Upper lobe of right lung (tissue), 1 donor: ENCODE data around the gene DMRTC2. TPM values are rescaled to one million over a fixed set of nuclear protein-coding genes. Genes with fewer than 3 reads are reported as not detected.

Experiments
- ATAC-seq: fragments of 200-7000 bp; cut with Tn5 transposase; one replicate; pipeline ENCODE4 v1.9.1; 2020; ENCODE audit warnings: mild to moderate bottlenecking, moderate library complexity
- DNase-seq: peaks from one replicate; pipeline ENCODE4 v3.0.0-alpha.2; 2020
- H3K27ac ChIP-seq: fragments of 200-600 bp; one replicate; pipeline ENCODE4 v1.8.0; 2022
- H3K27me3 ChIP-seq: fragments of 200-600 bp; one replicate; pipeline ENCODE4 v1.8.0; 2022; ENCODE audit warnings: mild to moderate bottlenecking
- H3K36me3 ChIP-seq: fragments of 200-600 bp; one replicate; pipeline ENCODE4 v1.8.0; 2022
- H3K4me1 ChIP-seq: fragments of 200-600 bp; one replicate; pipeline ENCODE4 v1.8.0; 2022
- H3K4me3 ChIP-seq: fragments of 200-600 bp; one replicate; pipeline ENCODE4 v1.8.0; 2022; ENCODE audit warnings: mild to moderate bottlenecking
- H3K9me3 ChIP-seq: fragments of 200-600 bp; one replicate; pipeline ENCODE4 v1.8.0; 2022
- CTCF ChIP-seq: fragments of 200-600 bp; IDR thresholded peaks from one replicate; pipeline ENCODE4 v1.8.0; 2022; ENCODE audit warnings: antibody characterized with exemption
- intact Hi-C: fragments of 100-400 bp; cut with DNase I; formaldehyde crosslinking; loops from one replicate; pipeline ENCODE4 v1.11.0; 2022
- total RNA-seq: library from RNA; stranded (reverse); fragmentation: NEBNext Ultra II Directional; extraction: Animal tissue kit (Norgen Biotek cat#: 25700); gene quantifications from one replicate; pipeline ENCODE4 v1.2.1, GENCODE V29; 2021
- donor health status: DM: no; HTN: yes; CAD: no; lungs with severe emphysema.

Gene DMRTC2
- total RNA-seq, 1 donor from 2014 or later: not detected

- ATAC-seq (no peak), DNase-seq (no peak)
- peaks cover 71% of the 10 kb centered on the region for H3K36me3 ChIP-seq
- H3K9me3 ChIP-seq: no peaks in the 10 kb centered on the region
- no peak overlapping the region for H3K27ac ChIP-seq
- intact Hi-C loops: no loop called here
- H3K4me1 ChIP-seq: peaks cover under 1% of the 10 kb centered on the region
- no peak overlapping the region for H3K4me3 ChIP-seq
- H3K27me3 ChIP-seq: no peaks in the 10 kb centered on the region
- TF ChIP-seq CTCF: no peak
These were observed 49.1 kb downstream of the DMRTC2 start for GRCh38 chr19:41893899-41894298.

DNA sequence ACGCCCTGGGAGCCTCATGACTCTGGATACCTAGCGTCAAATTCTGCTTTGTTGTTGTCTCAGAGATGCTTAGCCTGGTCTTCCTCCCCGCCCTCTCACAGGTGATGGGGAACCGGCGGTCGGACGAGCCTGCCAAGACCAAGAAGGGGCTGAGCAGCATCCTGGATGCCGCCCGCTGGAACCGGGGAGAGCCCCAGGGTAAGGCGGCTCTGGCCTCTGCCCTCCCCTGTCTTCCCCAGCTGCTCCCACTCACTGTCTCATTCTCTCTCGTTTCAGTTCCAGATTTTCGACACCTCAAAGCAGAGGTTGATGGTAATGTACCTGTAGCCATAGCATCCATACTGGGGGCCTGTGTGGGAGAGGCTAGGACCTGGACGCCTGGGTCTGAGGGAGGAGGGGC lies 49.5 kb downstream of the DMRTC2 start:
- Histone ChIP-seq H3K4me3 (no peak overlapping the region), H3K9me3 (no peaks in the 10 kb centered on the region), H3K4me1 (no peaks in the 10 kb centered on the region), H3K27ac (no peak overlapping the region), H3K27me3 (no peaks in the 10 kb centered on the region), H3K36me3 (peaks cover 71% of the 10 kb centered on the region)
- ATAC-seq (no peak), DNase-seq (no peak)
- intact Hi-C loops: no loop called here
- TF ChIP-seq CTCF: no peak

GRCh38 chr19:41895745-41896580 lies 51.1 kb downstream of the DMRTC2 start:
- Histone ChIP-seq H3K27ac (no peak overlapping the region), H3K9me3 (no peaks in the 10 kb centered on the region), H3K27me3 (no peaks in the 10 kb centered on the region), H3K36me3 (peaks cover 75% of the 10 kb centered on the region), H3K4me3 (no peak overlapping the region), H3K4me1 (no peaks in the 10 kb centered on the region)
- intact Hi-C loops: no loop called here
- no peak for TF ChIP-seq CTCF
- DNase-seq (no peak), ATAC-seq (no peak)

GRCh38 chr19:41896581-41896942 lies 51.7 kb downstream of the DMRTC2 start:
- intact Hi-C loops: no loop called here
- no peak overlapping the region for H3K27ac ChIP-seq
- no peak for ATAC-seq
- no peak overlapping the region for H3K4me3 ChIP-seq
- no peaks in the 10 kb centered on the region for H3K9me3 ChIP-seq
- DNase-seq: no peak
- no peak for TF ChIP-seq CTCF
- no peaks in the 10 kb centered on the region for H3K27me3 ChIP-seq
- no peaks in the 10 kb centered on the region for H3K4me1 ChIP-seq
- H3K36me3 ChIP-seq: peaks cover 78% of the 10 kb centered on the region

DNA sequence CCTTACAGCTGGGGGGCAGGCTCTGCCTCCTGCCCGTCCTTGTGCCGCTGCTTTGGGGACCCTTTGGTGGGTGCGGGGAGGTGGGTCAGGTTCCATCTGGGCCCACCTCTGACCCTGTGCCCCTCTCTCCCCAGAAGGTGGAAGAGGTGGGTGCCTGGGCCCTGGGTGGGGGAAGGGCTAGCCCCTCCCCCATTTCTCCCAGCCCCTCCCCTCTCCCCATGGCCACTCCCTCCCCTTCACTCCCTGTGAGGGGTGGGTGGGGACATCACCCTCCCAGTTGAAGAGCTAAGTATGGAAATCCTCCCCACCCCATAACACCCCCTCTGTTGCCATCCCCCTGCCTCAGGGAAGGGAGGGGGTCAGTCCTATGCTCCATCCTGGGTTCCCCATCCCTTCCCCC lies 52.3 kb downstream of the DMRTC2 start:
- Histone ChIP-seq H3K36me3 (peaks cover 79% of the 10 kb centered on the region), H3K9me3 (no peaks in the 10 kb centered on the region), H3K4me1 (no peaks in the 10 kb centered on the region), H3K4me3 (no peak overlapping the region), H3K27ac (no peak overlapping the region), H3K27me3 (no peaks in the 10 kb centered on the region)
- no peak for TF ChIP-seq CTCF
- intact Hi-C loops: no loop called here
- DNase-seq (no peak), ATAC-seq (no peak)
